NCI-H460 (cell line): ENCODE results near the gene FAM180A. TPM values are rescaled to one million over a fixed set of nuclear protein-coding genes. Genes with fewer than 3 reads are reported as not detected.

Experiments used
- DNase-seq: peaks from one replicate; pipeline ENCODE4 v3.0.0-alpha.2; 2016; ENCODE audit warnings: low read depth; ENCODE audit errors: extremely low read depth
- total RNA-seq: library from RNA; depleted of rRNA; stranded (reverse); fragments of >200 nt; shearing (Covaris generic); gene quantifications from 2 replicates; pipeline ENCODE4 v1.2.3, GENCODE V29; 2014; rRNA removed

The FAM180A gene
- total RNA-seq, 1 experiment from 2014 or later, result not detected

DNA sequence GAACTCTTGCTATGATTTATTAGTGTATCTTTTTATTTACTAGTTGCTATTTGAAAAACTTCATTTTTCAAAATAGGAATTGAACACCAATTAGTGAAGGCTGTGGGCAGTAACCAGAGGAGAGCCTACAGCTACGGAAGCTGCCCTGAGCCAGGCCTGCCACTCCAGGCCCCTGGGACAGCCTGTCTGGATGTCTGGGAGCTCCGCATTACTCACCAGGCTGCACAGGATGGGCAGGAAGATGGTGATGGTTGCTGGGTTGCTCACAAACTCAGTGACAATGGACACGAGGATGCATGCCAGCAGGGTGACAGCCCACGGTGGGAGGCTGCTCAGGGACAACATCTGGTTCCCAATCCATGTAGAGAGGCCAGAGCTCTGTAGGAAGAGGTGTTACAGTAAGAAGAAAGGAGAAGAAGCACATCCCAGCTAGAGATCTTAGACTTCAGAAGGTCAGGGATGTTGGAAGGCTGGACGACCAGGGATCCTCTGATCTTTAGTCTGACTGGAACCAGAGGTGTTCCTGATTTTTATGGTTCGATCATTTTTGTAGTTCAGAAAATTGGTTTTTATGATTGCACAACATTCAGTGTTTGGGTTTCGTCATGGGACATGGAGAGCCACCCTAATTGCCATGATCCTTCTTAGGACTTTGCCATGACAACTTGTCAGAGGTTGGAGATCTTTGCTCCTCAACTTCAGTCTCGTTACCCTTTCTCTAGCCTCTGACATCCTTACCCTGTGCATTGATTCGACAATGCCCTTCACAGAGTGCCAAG, 63.1 kb downstream of the FAM180A start:
- no peak for DNase-seq

DNA sequence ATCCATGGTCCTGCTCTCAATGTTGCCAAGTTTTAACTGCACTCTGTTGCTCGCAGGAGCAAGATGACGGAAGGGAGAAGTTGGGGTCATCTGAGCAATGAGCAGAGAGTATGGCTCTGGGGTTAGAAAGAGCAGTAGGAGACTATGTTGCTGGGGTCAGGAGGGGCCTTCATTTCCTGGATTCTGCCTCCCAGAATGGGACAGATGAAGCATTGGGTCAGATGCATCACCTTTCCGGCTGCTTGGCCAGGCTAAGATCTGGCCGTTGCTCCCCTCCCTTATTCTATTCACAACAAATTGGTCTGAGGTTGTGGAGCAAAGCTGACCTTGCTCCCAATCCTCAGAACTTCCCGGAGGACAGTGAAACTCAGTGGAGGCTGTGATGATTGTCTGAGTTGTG, 63.9 kb downstream of the FAM180A start:
- no peak for DNase-seq

DNA sequence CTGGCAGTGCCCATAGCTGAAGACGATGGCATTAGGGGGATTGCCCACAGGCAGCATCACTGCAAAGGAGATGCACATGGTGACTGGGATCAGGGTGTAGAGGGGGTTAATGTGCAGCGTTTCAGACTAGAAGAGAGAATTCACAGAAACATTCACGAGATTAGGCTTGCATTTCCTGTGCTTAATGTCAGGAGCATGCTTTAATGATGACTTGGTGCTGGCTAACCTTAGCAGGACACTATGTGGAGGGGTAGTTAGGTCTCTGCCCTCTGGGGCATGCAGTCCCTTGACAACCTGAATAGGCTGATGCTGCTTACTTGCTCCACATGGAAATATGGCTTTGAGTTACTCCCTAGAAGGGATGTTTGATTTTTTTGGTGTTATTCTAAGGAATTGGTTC, 64.5 kb downstream of the FAM180A start:
- no peak for DNase-seq

DNA sequence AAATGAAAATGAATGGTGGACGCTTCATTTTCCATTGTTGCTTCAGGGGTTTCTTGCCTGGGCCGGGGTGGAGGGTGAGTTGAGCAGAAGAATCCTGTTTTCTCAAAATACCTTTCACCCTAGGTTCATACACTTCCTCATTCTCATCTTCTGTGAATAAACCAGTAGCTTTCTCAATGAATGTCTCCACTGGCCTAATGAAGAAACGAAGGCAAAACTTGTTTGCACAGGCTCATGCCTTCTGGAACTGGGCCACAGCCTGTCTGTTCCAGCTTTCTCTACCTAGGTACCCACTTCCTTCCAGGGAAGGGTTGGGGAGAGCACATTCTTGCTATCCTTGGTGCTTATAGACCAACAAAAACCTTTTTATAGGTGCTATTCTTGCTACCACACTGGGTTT, 65.0 kb downstream of the FAM180A start:
- no peak for DNase-seq

DNA sequence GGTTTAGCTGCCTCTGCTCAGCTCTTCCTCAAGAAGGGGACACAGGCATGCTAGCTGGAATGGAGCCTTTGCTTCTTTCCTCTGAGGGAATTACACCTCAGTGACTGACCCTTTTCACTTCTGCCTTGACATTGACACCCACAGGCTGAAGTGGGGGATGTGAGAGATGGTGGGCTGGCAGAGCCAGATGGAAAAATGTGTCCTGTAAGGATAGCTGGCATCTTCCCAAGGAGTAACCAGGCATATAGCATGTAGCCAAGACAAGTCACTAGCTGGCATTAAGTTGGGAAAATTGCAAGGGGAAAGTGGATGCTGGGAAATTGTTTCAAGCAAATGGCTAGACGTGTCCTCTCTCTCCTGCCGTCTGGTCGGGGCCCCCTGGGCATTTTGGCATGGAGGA, 66.4 kb downstream of the FAM180A start:
- no peak for DNase-seq

DNA sequence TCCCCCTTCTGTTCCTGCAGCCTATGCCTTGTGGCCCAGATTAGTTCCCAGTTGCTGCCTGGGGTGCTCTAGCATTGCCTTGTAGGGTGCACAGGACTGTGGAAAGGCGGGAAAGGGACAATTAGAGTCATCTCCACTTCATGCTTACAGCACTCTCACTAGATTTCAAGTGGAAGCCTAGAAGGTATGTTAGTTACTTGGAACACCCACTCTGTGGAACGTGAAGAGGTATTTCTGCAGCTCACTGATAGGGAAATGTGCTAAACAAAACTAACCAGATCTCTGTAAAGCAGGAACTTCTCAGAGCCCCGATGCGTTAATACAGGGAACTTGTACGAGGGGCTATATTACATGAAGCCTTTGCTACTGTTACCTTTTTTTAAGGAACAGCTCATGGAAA, 66.9 kb downstream of the FAM180A start:
- DNase-seq, result no peak

Other genes with a start within 250 kb of the FAM180A start
- gene CNOT4, start 238.7 kb downstream of the FAM180A start, total RNA-seq, result 15.2 and 15.3 TPM in 2 replicates
- 102 and 103 TPM in 2 replicates for gene NUP205, start 190.9 kb downstream of the FAM180A start, total RNA-seq
- gene STMP1, start 86.3 kb downstream of the FAM180A start, total RNA-seq, result 16.2 and 16.3 TPM in 2 replicates
- gene SLC13A4, start 20.6 kb downstream of the FAM180A start, total RNA-seq, result not detected in 2 replicates
- gene MTPN, start 228.5 kb upstream of the FAM180A start, total RNA-seq, result 175 and 176 TPM in 2 replicates